Spleen (tissue), 11 donors: Measurements from ENCODE around the gene SGCA. TPM values are rescaled to one million over a fixed set of nuclear protein-coding genes. Genes with fewer than 3 reads are reported as not detected.

Experiments used
- DNase-seq: peaks from one replicate; pipeline ENCODE4 v3.0.0-alpha.2; 2020
- H3K27ac ChIP-seq, 8 donors: fragments of 200-600 bp; sonication (generic) in 7 of 8; 1 replicate in 4 of 8; 2 replicates in 4 of 8; pipeline versions ENCODE4 v1.5.0 to v1.8.0; 2016 to 2021; ENCODE audit warnings: inconsistent platforms in 4 of 8, mild to moderate bottlenecking in 4 of 8, moderate library complexity in 1 of 8
- H3K27me3 ChIP-seq, 7 donors: fragments of 200-600 bp; sonication (generic) in 6 of 7; replicated peaks in 1 of 7; 1 replicate in 4 of 7; 2 replicates in 3 of 7; pipeline versions ENCODE4 v1.5.0 to v1.8.0; 2016 to 2021; ENCODE audit warnings: inconsistent platforms in 3 of 7, mild to moderate bottlenecking in 1 of 7
- H3K36me3 ChIP-seq, 6 donors: fragments of 200-600 bp; sonication (generic) in 5 of 6; 1 replicate in 4 of 6; 2 replicates in 2 of 6; pipeline versions ENCODE4 v1.5.0 to v1.8.0; 2016 to 2021; ENCODE audit warnings: inconsistent platforms in 2 of 6
- H3K4me1 ChIP-seq, 6 donors: fragments of 200-600 bp; sonication (generic) in 5 of 6; 1 replicate in 3 of 6; 2 replicates in 3 of 6; pipeline versions ENCODE4 v1.5.0 to v1.8.0; 2016 to 2021; ENCODE audit warnings: inconsistent platforms in 3 of 6
- H3K4me3 ChIP-seq, 8 donors: fragments of 200-600 bp; sonication (generic) in 7 of 8; 1 replicate in 4 of 8; 2 replicates in 4 of 8; pipeline versions ENCODE4 v1.5.0 to v1.8.0; 2016 to 2021; ENCODE audit warnings: inconsistent platforms in 4 of 8, mild to moderate bottlenecking in 4 of 8, moderate library complexity in 2 of 8
- H3K9me3 ChIP-seq, 8 donors: fragments of 200-600 bp; sonication (generic) in 7 of 8; 1 replicate in 4 of 8; 2 replicates in 4 of 8; pipeline versions ENCODE4 v1.5.0 to v1.8.0; 2016 to 2021; ENCODE audit warnings: inconsistent platforms in 4 of 8
- CTCF ChIP-seq, 11 experiments: fragments of 200-600 bp in 7 of 11; fragments of 450-650 bp in 4 of 11; sonication (generic) in 4 of 11; IDR thresholded peaks in 8 of 11; conservative IDR thresholded peaks in 3 of 11; 1 replicate in 7 of 11; 2 replicates in 4 of 11; pipeline versions ENCODE4 v1.4.0 to v1.8.0; 2016 to 2021; ENCODE audit warnings: antibody characterized with exemption in 11 of 11, inconsistent platforms in 4 of 11, mild to moderate bottlenecking in 1 of 11
- POLR2A ChIP-seq, 3 donors: fragments of 450-650 bp; IDR thresholded peaks; one replicate each; pipeline ENCODE4 v1.5.1; 2017; ENCODE audit warnings: antibody characterized with exemption in 3 of 3, mild to moderate bottlenecking in 1 of 3
- POLR2AphosphoS5 ChIP-seq, 3 donors: sonication (generic); formaldehyde crosslinking; IDR thresholded peaks; one replicate each; pipeline ENCODE4 v1.5.1; 2017; ENCODE audit warnings: antibody characterized with exemption in 3 of 3
- WGBS, 5 donors: extraction: QIAGEN DNeasy Blood & Tissue Kit in 3 of 5; methylation state at CpG; one replicate each; pipeline versions ENCODE4 v1.1.5 to v1.1.7; 2013 to 2018; 5-methylcytosine and 5-hydroxymethylcytosine counted together
- intact Hi-C: fragments of 100-400 bp; cut with DNase I; formaldehyde crosslinking; loops from one replicate; pipeline ENCODE4 v1.15.0; 2023; ENCODE audit warnings: low total_unique reads
- polyA plus RNA-seq, 3 donors: library from polyadenylated mRNA; stranded (reverse); fragments of 200-250 nt; gene quantifications; one replicate each; pipeline ENCODE4 v1.2.1, GENCODE V29; 2013
- total RNA-seq, 7 donors: library from RNA; depleted of rRNA in 3 of 7; stranded (reverse); fragments of >200 nt in 3 of 7; fragmentation: NEBNext Ultra II Directional in 4 of 7; extraction: Animal tissue kit (Norgen Biotek cat#: 25700) in 4 of 7; gene quantifications; one replicate each; pipeline versions ENCODE4 v1.1.0 to v1.2.1, GENCODE V29; 2016 to 2021
- donor health status: healthy with polysubstance abuse.
- donor health status: DM: no; HTN: no; CAD: no; lungs with moderate emphysema.
- donor health status: DM: no; HTN: no; CAD: no.
- donor health status: Bipolar disorder and iron deficiency.
- donor health status: healthy.
- donor health status: DM: no; HTN: no; CAD: no.
- donor health status: DM: yes; HTN: yes; CAD: no.

The SGCA gene
- total and polyA plus RNA-seq, 10 donors: 1.2 to 5.9 (median 3.7) TPM; not detected in 1

GRCh38 chr17:50129728-50130558, 35.9 kb upstream of the SGCA start, which contains the start of gene SAMD14:
SAMD14 (minus strand) TSS chr17:50130160; CDS start chr17:50124959, 5,201 bp downstream.
- peaks cover 19 to 71% (median 38%) of the 10 kb centered on the region in 6 donors for H3K4me1 ChIP-seq
- peaks cover 4 to 29% (median 15%) of the 10 kb centered on the region in 6 donors for H3K36me3 ChIP-seq
- DNase-seq: no peak
- TF ChIP-seq POLR2A (IDR thresholded peaks at IDR 0.05): no peak
- TF ChIP-seq CTCF (IDR thresholded peaks at IDR 0.05 in 8 of 11, conservative IDR thresholded peaks at IDR 0.05 in 3 of 11): no peak
- peak in 2 of 3 donors; percentile 17 to 52 for TF ChIP-seq POLR2AphosphoS5 (IDR thresholded peaks at IDR 0.05)
- 0 to 1% (median 1%) methylated on average over 33 to 84 of the region's 84 CpGs for WGBS, 5 donors
- peak within 1 kb of the TSS in 3 of 8 donors; percentile 21 to 53 (median 36) for H3K27ac ChIP-seq
- intact Hi-C loops: no loop called here
- no peaks in the 10 kb centered on the region for H3K9me3 ChIP-seq
- peak within 1 kb of the TSS; percentile 23 to 72 (median 46) for H3K4me3 ChIP-seq
- peaks cover 0 to 41% (median 22%) of the 10 kb centered on the region in 7 donors for H3K27me3 ChIP-seq

- 42 to 58% (median 50%) methylated on average over 18 to 19 of the region's 19 CpGs for WGBS, 5 donors
- Histone ChIP-seq H3K4me3 (peak overlapping the region in 4 of 8 donors; percentile 47 to 72 (median 50)), H3K9me3 (no peaks in the 10 kb centered on the region), H3K4me1 (peaks cover 19 to 71% (median 38%) of the 10 kb centered on the region in 6 donors), H3K36me3 (peaks cover 4 to 37% (median 23%) of the 10 kb centered on the region in 6 donors), H3K27ac (no peak overlapping the region), H3K27me3 (peaks cover 0 to 41% (median 22%) of the 10 kb centered on the region in 7 donors)
- TF ChIP-seq POLR2A (IDR thresholded peaks at IDR 0.05) (no peak), CTCF (IDR thresholded peaks at IDR 0.05 in 8 of 11, conservative IDR thresholded peaks at IDR 0.05 in 3 of 11) (no peak), POLR2AphosphoS5 (IDR thresholded peaks at IDR 0.05) (no peak)
- DNase-seq: no peak
- intact Hi-C loops: no loop called here
These were observed 35.1 kb upstream of the SGCA start for GRCh38 chr17:50130559-50131305.

GRCh38 chr17:50132104-50132794, 33.6 kb upstream of the SGCA start:
- Histone ChIP-seq H3K4me3 (no peak overlapping the region), H3K4me1 (peaks cover 19 to 68% (median 37%) of the 10 kb centered on the region in 6 donors), H3K9me3 (no peaks in the 10 kb centered on the region), H3K27me3 (peaks cover 0 to 39% (median 22%) of the 10 kb centered on the region in 7 donors), H3K27ac (peak overlapping the region in 2 of 8 donors; percentile 33 to 45), H3K36me3 (peaks cover 4 to 52% (median 38%) of the 10 kb centered on the region in 6 donors)
- TF ChIP-seq POLR2A (IDR thresholded peaks at IDR 0.05) (no peak), POLR2AphosphoS5 (IDR thresholded peaks at IDR 0.05) (peak in 2 of 3 donors; percentile 22 to 50)
- DNase-seq: no peak
- 67 to 75% (median 74%) methylated on average over 3 to 6 of the region's 6 CpGs for WGBS, 5 donors
- intact Hi-C loops: no loop called here
